Measurements from ENCODE around the gene CYREN.
"Not testable (repeated sequence)": the region's sequence is repeated elsewhere in the genome, so short reads cannot be mapped to it uniquely, and the experiment has no call there.

DNA sequence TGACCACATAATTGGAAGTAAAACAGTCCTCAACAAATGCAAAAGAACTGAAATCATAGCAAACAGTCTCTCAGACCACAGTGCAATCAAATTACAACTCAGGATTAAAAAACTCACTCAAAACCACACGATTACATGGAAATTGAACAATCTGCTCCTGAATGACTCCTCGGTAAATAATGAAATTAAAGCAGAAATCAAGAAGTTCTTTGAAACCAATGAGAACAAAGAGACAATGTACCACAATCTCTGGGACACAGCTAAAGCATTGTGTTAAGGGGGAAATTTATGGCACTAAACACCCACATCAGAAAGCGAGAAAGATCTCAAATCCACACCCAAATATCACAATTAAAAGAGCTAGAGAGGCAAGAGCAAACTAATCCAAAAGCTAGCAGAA is 45.9 kb downstream of the CYREN start:
- TF ChIP-seq EZH2, EZH2phosphoT487 (IDR thresholded peaks at IDR 0.05): not testable (repeated sequence)
- TF ChIP-seq, protein P1, sequence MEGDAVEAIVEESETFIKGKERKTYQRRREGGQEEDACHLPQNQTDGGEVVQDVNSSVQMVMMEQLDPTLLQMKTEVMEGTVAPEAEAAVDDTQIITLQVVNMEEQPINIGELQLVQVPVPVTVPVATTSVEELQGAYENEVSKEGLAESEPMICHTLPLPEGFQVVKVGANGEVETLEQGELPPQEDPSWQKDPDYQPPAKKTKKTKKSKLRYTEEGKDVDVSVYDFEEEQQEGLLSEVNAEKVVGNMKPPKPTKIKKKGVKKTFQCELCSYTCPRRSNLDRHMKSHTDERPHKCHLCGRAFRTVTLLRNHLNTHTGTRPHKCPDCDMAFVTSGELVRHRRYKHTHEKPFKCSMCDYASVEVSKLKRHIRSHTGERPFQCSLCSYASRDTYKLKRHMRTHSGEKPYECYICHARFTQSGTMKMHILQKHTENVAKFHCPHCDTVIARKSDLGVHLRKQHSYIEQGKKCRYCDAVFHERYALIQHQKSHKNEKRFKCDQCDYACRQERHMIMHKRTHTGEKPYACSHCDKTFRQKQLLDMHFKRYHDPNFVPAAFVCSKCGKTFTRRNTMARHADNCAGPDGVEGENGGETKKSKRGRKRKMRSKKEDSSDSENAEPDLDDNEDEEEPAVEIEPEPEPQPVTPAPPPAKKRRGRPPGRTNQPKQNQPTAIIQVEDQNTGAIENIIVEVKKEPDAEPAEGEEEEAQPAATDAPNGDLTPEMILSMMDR (IDR thresholded peaks at IDR 0.05), result not testable (repeated sequence)

All from neural progenitor cell (in vitro differentiated cells).